Gastrocnemius medialis (tissue), 4 donors: ENCODE results near the gene RING1.

ENCODE experiments used
- CTCF ChIP-seq, 5 experiments: fragments of 450-650 bp in 3 of 5; fragments of 200-600 bp in 2 of 5; sonication (generic) in 2 of 5; IDR thresholded peaks in 4 of 5; conservative IDR thresholded peaks in 1 of 5; 1 replicate in 4 of 5; 2 replicates in 1 of 5; pipeline ENCODE4 v1.5.1; 2016 to 2019; ENCODE audit warnings: antibody characterized with exemption in 5 of 5, mild to moderate bottlenecking in 3 of 5, moderate library complexity in 3 of 5
- POLR2A ChIP-seq, 2 donors: fragments of 450-650 bp; IDR thresholded peaks; one replicate each; pipeline ENCODE4 v1.6.1; 2017; ENCODE audit warnings: antibody characterized with exemption in 2 of 2, mild to moderate bottlenecking in 2 of 2, moderate library complexity in 2 of 2

- no peak for TF ChIP-seq CTCF (IDR thresholded peaks at IDR 0.05 in 4 of 5, conservative IDR thresholded peaks at IDR 0.05 in 1 of 5)
- no peak for TF ChIP-seq POLR2A (IDR thresholded peaks at IDR 0.05)
These were observed 34.6 kb upstream of the RING1 start for GRCh38 chr6:33173535-33174180.
